Large intestine (tissue), 3 donors: Measurements from ENCODE around the gene PEPD. TPM values are rescaled to one million over a fixed set of nuclear protein-coding genes. Genes with fewer than 3 reads are reported as not detected.

Experiments
- DNase-seq, 2 donors: peaks; one replicate each; pipeline versions ENCODE4 v3.0.0 to v3.0.0-alpha.2; 2013
- H3K27ac ChIP-seq: one replicate; pipeline ENCODE4 v1.5.1; 2013; ENCODE audit warnings: low read length
- H3K27me3 ChIP-seq: 2 replicates; pipeline ENCODE4 v1.6.1; 2013; ENCODE audit warnings: low read length; ENCODE audit not compliant: control insufficient read depth, insufficient read depth
- H3K36me3 ChIP-seq: 2 replicates; pipeline ENCODE4 v1.6.1; 2013; ENCODE audit warnings: low read length; ENCODE audit not compliant: control insufficient read depth, insufficient read depth
- H3K4me1 ChIP-seq: one replicate; pipeline ENCODE4 v1.6.1; 2013; ENCODE audit warnings: low read length; ENCODE audit not compliant: control insufficient read depth, insufficient read depth
- H3K4me3 ChIP-seq: one replicate; pipeline ENCODE4 v1.5.1; 2013; ENCODE audit warnings: low read length
- H3K9me3 ChIP-seq: one replicate; pipeline ENCODE4 v1.6.1; 2013; ENCODE audit warnings: mild to moderate bottlenecking, low read depth, low read length, moderate library complexity; ENCODE audit not compliant: control insufficient read depth
- whole genome bisulfite sequencing: methylation state at CpG from one replicate; pipeline ENCODE4 v1.1.5; 2013; ENCODE audit warnings: low lambda C conversion rate; ENCODE audit not compliant: insufficient coverage; 5-methylcytosine and 5-hydroxymethylcytosine counted together
- polyA plus RNA-seq: library from polyadenylated mRNA; unstranded; fragments of 120-200 nt; gene quantifications from one replicate; pipeline ENCODE4 v1.2.1, GENCODE V29; 2013

PEPD gene
- polyA plus RNA-seq, 1 donor, result 216 TPM

- Histone ChIP-seq H3K4me1 (peaks cover 66% of the 10 kb centered on the region), H3K27me3 (no peaks in the 10 kb centered on the region), H3K9me3 (peaks cover 2% of the 10 kb centered on the region), H3K4me3 (no peak overlapping the region), H3K27ac (no peak overlapping the region), H3K36me3 (peaks cover 26% of the 10 kb centered on the region)
- WGBS, result no CpG with 5 or more reads among the region's 24 CpGs
- no peak for DNase-seq
These were observed 120.5 kb downstream of the PEPD start for GRCh38 chr19:33400856-33401682.

DNA sequence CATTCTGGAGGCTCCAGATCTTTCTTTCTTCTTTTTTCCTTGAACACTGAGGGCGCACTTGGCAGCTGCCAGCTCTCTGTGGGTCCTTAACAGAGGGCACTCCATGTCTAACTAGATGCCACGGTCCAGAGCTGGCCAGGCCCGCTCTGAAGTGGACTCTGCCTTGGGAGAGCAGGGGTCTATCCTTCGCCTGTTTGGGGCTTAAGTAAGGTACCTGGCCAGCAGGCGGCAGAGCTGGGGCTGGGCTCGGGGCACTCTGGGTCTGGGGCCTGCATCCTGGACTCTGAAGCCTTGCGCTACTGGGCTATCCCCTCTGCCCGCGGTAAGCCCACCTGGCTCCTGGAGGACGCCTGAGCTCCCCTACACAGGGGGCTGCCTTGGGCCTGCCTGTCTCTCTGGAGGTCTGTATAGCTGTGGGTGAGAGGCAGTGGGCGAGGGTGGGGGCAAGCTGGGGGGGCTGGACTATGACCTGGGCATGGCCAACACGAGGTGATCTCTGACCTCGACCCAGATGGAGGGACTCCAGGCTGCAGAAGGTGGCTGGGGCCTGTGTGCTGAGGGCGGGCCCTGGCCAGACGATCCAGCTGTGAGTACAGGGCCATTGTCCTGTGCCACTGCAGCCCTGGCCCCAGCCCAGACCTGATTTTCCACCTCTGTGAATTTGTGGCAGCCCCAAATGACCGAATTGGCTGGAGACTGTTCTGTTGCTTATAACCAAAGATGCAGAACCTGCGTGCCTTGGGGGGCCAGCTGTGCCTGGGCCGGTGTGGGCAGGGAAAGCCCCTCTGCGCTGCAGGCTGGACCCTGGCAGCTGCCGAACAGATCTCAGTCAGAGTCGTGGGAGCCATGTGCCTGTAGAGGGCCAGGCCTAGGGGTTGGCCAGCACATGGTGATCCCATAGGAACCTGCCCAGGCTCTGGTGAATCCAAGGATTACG lies 121.6 kb downstream of the PEPD start:
- peaks cover 19% of the 10 kb centered on the region for H3K36me3 ChIP-seq
- no peak overlapping the region for H3K27ac ChIP-seq
- no CpG with 5 or more reads among the region's 22 CpGs for WGBS
- peaks cover 2% of the 10 kb centered on the region for H3K9me3 ChIP-seq
- peaks cover 59% of the 10 kb centered on the region for H3K4me1 ChIP-seq
- no peak overlapping the region for H3K4me3 ChIP-seq
- H3K27me3 ChIP-seq, result no peaks in the 10 kb centered on the region
- no peak for DNase-seq

DNA sequence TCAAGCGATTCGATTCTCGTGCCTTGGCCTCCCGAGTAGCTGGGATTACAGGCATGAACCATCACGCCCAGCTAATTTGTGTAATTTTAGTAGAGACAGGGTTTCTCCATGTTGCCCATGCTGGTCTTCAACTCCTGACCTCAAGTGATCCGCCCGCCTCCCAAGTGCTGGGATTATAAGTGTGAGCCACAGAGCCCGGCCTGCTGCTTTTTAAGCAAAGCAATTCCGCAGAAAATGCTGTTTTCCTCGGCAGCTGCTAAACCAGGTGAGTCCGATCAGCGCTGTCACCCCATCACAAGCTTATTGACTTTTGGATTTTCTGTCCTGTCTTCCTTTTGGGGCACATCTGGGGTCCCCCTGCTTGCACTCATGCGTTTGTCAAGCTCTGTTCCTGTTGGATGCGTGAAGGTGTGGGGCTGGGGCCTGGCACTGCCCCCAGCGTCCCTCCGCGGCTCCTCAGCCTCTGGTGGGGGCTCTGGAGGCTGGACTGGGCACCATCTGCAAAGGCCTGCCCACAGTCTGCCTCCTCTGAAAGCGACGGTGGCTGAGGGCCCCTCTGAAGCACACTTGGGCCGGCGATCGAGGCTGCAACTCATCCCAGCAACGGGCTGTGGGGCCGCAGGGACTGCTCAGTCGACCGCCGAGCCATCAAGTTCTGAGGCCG lies 122.4 kb downstream of the PEPD start:
- Histone ChIP-seq H3K4me1 (peaks cover 63% of the 10 kb centered on the region), H3K27ac (no peak overlapping the region), H3K36me3 (peaks cover 19% of the 10 kb centered on the region), H3K9me3 (peaks cover 2% of the 10 kb centered on the region), H3K27me3 (no peaks in the 10 kb centered on the region), H3K4me3 (no peak overlapping the region)
- DNase-seq, result no peak
- no CpG with 5 or more reads among the region's 28 CpGs for WGBS

GRCh38 chr19:33398361-33399060 lies 123.1 kb downstream of the PEPD start:
- Histone ChIP-seq H3K36me3 (peaks cover 19% of the 10 kb centered on the region), H3K4me3 (no peak overlapping the region), H3K27ac (no peak overlapping the region), H3K27me3 (no peaks in the 10 kb centered on the region), H3K9me3 (peaks cover 2% of the 10 kb centered on the region), H3K4me1 (peaks cover 64% of the 10 kb centered on the region)
- WGBS, result no CpG with 5 or more reads among the region's 19 CpGs
- DNase-seq, result no peak

DNA sequence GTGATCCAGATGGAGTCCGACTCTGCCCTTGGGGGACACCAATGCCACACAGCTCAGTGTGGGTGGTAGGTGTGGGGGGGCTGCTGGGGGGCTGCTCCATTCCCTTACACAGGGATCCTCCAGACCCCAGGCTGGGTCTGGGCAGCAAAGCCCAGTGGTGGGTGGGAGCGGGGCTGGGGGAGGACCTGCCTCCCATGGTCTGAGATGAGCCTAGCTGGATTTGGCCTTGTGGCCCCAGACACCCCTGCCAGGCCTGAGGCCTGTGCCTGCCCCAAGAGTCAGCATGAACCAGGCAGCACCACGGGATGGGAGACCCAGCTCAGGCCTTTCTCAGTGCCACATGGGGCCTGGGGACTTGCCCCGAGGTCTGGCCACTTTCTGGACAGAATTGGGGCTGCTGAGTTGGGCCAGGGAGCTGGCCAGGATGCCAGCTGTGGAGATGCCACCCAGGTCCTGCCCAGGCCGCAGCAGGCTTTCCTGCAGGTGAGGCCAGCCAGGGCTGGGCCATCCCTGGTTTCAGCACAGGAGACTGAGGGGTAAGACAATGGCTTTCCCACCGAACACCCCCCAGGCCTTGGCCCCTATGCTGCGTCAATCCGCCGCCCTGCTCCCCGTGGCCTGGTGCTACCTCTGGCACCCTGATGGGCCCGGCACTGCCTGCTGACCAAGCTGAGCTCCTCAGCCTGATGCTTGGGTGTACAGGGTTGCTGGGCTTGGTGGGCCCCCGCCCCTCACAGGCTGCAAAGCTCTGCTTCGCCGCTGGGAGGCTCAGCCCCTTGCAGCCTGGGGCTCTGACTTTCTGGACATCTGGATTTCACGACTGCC lies 123.8 kb downstream of the PEPD start:
- no CpG with 5 or more reads among the region's 15 CpGs for WGBS
- Histone ChIP-seq H3K9me3 (no peaks in the 10 kb centered on the region), H3K4me3 (no peak overlapping the region), H3K4me1 (peaks cover 63% of the 10 kb centered on the region), H3K27ac (no peak overlapping the region), H3K27me3 (no peaks in the 10 kb centered on the region), H3K36me3 (peaks cover 19% of the 10 kb centered on the region)
- DNase-seq, result no peak

GRCh38 chr19:33396701-33397535 lies 124.7 kb downstream of the PEPD start:
- Histone ChIP-seq H3K9me3 (peaks cover 1% of the 10 kb centered on the region), H3K36me3 (peaks cover 19% of the 10 kb centered on the region), H3K4me1 (peaks cover 63% of the 10 kb centered on the region), H3K27ac (no peak overlapping the region), H3K27me3 (no peaks in the 10 kb centered on the region), H3K4me3 (no peak overlapping the region)
- DNase-seq, result no peak
- no CpG with 5 or more reads among the region's 30 CpGs for WGBS

- Histone ChIP-seq H3K27me3 (no peaks in the 10 kb centered on the region), H3K9me3 (peaks cover 2% of the 10 kb centered on the region), H3K36me3 (peaks cover 12% of the 10 kb centered on the region), H3K4me1 (peaks cover 63% of the 10 kb centered on the region), H3K27ac (no peak overlapping the region), H3K4me3 (no peak overlapping the region)
- no peak for DNase-seq
- WGBS, result no CpG with 5 or more reads among the region's 31 CpGs
These were observed 125.7 kb downstream of the PEPD start for GRCh38 chr19:33395561-33396550.
